HAP-1 (cell line): ENCODE measurements around the gene FMNL2.
"Not testable (repeated sequence)": the region's sequence is repeated elsewhere in the genome, so short reads cannot be mapped to it uniquely, and the experiment has no call there.

Experiments
- DNase-seq, 2 experiments: peaks; one replicate each; pipeline ENCODE4 v3.0.0-alpha.2; 2016 to 2020; ENCODE audit warnings: low spot score in 2 of 2
- H3K27me3 ChIP-seq: fragments of 250-450 bp; sonication (Bioruptor Pico); 2 replicates; pipeline ENCODE4 v1.5.1; 2020; ENCODE audit warnings: low read depth, mild to moderate bottlenecking, moderate library complexity
- H3K36me3 ChIP-seq: fragments of 250-450 bp; sonication (Bioruptor Pico); replicated peaks from 2 replicates; pipeline ENCODE4 v1.5.1; 2020; ENCODE audit warnings: mild to moderate bottlenecking
- H3K4me1 ChIP-seq: fragments of 250-450 bp; sonication (Bioruptor Pico); 2 replicates; pipeline ENCODE4 v1.5.1; 2020; ENCODE audit warnings: mild to moderate bottlenecking
- H3K4me3 ChIP-seq: fragments of 250-450 bp; sonication (Bioruptor Pico); 2 replicates; pipeline ENCODE4 v1.5.1; 2020; ENCODE audit warnings: mild to moderate bottlenecking, moderate library complexity
- H3K9me3 ChIP-seq: fragments of 250-450 bp; sonication (Bioruptor Pico); 2 replicates; pipeline ENCODE4 v1.5.1; 2020; ENCODE audit warnings: mild to moderate bottlenecking, moderate library complexity
- in situ Hi-C: fragments of 300-500 bp; cut with MboI; formaldehyde crosslinking; loops from 3 replicates; pipeline ENCODE4 v1.14.3; 2020; ENCODE audit warnings: low sequenced_read_pairs, inconsistent platforms, mixed read lengths

Gene FMNL2

DNA sequence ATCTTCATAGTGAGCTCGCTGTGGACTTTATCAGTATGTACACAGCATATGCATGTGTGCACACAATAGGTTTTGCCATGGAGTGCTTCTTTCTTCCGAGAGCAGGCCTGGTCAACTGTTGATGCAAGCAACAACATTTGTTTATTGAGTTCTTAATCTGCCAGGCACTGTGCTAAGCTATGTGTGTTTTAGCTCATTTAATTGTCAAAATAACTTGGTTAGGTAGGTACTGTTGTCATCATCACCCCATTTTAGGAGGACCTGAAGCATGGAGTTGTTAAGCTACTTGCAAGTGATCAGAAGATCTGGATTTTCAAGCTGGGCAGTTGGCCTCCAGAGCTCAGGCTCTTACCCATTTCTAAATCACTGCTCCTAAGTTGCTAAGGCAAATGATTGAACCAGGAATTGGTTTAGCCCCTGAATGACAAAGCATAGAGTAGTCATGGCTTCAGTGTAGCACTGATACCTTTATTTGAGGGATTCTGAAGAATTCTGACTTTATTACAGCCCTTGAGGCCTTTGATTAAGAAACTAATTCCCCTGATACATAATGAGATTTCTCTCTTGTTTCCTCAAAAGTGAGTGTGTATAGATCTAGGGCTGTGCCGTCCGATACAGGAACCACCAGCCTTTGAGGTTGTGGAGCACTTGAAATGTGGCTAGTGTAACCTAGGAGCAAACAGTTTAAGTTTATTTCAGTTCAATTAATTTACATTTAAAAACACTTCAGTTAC, 132.9 kb downstream of the FMNL2 start:
- Histone ChIP-seq H3K9me3 (no peaks in the 10 kb centered on the region), H3K4me1 (peaks cover 13% of the 10 kb centered on the region), H3K36me3 (no peaks in the 10 kb centered on the region), H3K4me3 (no peak overlapping the region), H3K27me3 (peaks cover 3% of the 10 kb centered on the region; the same call in 1 of the 2 replicates)
- in situ Hi-C loops: no loop called here
- DNase-seq: no peak

DNA sequence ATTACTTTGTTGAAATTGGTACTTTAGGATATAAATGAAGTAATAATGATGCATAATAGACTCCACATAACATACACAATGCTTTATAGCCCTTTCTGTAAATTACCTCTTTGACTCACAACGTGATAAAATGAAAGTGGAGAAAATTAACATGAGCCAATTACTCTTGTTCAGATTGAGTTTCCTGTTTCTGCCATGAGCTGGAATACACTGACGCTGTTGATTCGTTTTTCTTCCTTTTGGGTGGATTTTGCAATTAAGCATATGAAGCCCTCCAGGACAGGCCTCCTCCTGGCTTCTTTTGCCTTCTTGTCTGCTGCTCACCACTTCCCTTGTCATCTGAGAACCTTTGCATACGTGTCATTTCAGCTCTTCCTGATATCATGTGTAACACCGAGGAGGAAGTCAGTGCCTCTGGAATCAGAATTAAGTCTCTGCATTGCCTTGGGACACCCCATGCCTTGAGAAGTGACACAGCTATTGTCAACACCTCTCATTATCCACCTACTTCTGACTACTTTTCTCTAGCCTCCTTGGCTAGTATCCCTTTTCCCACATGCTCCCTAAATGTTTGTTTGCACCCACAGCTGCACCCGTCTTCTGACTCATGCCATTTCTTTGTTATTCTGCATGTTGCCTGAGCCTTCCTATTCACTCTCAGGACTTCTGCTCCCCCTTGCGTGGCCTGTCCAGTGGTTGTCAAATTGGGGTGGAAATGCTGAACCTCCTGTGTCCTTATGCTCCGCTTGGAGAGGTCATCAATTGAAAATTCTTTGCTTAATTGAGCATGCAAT, 134.1 kb downstream of the FMNL2 start:
- peaks cover 13% of the 10 kb centered on the region for H3K4me1 ChIP-seq
- peaks cover 3% of the 10 kb centered on the region; the same call in 1 of the 2 replicates for H3K27me3 ChIP-seq
- in situ Hi-C loops: no loop called here
- H3K4me3 ChIP-seq: no peak overlapping the region
- no peaks in the 10 kb centered on the region for H3K36me3 ChIP-seq
- DNase-seq: peak; percentile 9 to 56
- no peaks in the 10 kb centered on the region for H3K9me3 ChIP-seq

DNA sequence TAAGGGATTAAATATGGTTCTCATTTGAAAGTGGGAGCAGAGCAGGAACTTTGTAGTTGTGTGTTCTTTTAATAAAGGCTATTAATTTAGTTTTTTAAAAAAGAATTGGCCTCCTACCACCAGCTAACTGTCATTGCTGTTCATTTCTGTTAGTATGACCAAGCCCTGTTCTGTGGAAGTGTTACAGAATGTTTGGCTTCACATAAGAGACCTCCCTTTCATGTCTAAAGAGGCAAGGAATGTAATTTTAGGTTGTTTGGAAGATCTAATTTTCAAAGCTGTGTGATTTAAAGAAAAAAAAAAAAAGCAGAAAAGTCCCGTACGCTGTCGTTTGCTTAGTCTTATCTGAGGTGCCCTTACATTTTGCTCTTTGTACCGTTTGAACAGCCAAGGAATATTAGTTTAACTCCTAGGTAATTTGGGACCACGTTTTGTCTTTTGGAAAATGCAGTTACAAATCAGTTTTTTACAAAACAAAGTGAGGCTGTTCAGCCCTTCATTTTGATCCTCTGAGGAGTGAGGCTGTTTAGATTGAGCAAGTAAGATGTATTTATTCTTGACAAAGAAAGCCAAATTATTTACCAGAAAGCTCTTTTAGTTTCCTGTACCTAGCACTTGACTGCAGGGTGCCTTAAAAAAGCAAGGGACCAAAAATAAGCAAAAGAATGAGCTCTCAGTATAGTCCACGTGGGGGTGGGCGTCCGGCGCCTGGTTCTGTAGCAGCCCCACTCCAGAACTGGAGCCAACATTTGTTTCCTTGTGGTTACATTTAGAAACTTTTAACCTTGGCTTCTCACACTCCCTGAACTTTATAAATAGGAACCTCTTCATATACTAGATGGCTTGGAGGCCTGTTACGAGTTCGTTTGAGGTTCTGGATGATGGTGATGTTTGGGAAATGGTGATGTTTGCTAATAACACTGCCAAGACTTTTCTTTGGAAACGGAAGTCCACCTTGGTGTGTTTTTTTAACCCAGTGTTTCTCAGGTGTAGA, 136.2 kb downstream of the FMNL2 start:
- no peak for DNase-seq
- Histone ChIP-seq H3K9me3 (no peaks in the 10 kb centered on the region), H3K4me1 (peaks cover 13% of the 10 kb centered on the region), H3K36me3 (no peaks in the 10 kb centered on the region), H3K27me3 (peaks cover 5% of the 10 kb centered on the region; the same call in 1 of the 2 replicates), H3K4me3 (no peak overlapping the region)
- in situ Hi-C loops: no loop called here

DNA sequence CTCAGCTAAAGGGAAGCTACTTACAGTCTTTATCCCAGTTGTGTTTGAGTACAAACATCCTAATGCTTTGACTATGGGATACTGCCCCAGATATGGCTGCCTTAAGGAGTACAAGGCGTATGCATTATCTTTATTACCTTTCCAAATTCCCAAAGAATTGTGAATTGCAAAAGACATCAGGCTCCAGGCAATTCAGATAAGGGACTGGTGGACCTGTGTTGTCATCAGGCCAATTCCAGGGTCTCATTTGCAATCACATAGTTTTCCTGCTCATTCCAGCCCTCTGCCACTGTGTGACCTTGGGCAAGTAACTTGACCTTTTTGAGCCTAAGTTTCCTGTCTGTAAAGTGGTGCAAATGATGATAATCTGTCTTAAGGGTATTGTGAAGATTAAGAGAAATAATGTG, 137.5 kb downstream of the FMNL2 start:
- Histone ChIP-seq H3K9me3 (no peaks in the 10 kb centered on the region), H3K4me3 (no peak overlapping the region), H3K27me3 (0 out of 2 replicates have a peak, but pooled peaks cover 2% of the 10 kb centered on the region), H3K36me3 (no peaks in the 10 kb centered on the region), H3K4me1 (peaks cover 13% of the 10 kb centered on the region)
- in situ Hi-C loops: no loop called here
- DNase-seq: no peak

DNA sequence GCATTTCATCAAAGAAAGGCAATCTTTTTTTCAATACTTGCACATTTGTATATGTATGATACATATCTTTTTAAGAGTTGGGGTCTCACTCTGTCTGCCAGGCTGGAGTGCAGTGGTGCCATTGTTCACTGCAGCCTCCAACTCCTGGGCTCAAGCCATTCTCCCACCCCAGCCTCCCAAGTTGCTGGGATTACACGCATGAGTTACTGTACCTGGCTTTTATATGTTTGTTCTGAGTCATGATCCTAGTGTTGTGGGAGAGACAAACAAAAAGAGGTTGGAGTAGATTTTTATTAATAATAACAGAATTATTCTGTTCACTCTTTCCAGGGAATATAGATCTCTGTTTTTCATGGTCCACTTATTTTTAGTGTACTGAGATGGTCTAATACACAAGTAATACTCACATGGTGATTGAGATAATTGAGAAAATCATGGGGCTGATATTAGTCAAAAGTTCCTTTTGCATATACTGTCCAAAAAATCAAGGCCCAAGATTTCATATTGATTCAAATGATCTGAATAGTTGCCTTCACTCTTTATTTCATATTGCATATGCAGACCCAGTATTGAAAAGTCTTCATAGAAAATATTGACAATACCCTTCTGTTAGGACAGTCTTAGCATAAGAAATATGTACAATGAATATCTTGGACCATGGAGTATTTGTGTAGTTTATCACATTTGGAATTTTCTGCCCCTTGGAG, 138.3 kb downstream of the FMNL2 start:
- in situ Hi-C loops: no loop called here
- Histone ChIP-seq H3K4me1 (peaks cover 13% of the 10 kb centered on the region), H3K36me3 (no peaks in the 10 kb centered on the region), H3K4me3 (no peak overlapping the region), H3K9me3 (no peaks in the 10 kb centered on the region), H3K27me3 (0 out of 2 replicates have a peak, but pooled peaks cover 2% of the 10 kb centered on the region)
- DNase-seq: no peak

DNA sequence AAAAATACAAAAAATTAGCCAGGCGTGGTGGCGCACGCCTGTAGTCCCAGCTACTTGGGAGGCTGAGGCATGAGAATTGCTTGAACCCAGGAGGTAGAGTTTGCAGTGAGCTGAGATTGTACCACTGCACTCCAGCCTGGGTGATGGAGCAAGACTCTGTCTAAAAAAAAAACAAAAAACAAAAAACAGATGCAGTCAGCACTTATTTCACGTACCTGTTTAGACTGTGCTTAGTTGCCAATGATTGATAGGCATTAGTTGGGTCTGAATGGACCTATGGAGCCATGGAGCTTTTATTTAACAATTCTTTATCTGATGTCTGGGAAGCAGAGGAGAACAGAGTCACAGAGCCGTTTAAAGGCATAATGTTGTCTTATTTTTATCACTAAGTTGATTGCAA, 139.5 kb downstream of the FMNL2 start:
- H3K27me3 ChIP-seq, H3K9me3 ChIP-seq, H3K36me3 ChIP-seq, H3K4me1 ChIP-seq, DNase-seq, H3K4me3 ChIP-seq, in situ Hi-C loops: not testable (repeated sequence)

DNA sequence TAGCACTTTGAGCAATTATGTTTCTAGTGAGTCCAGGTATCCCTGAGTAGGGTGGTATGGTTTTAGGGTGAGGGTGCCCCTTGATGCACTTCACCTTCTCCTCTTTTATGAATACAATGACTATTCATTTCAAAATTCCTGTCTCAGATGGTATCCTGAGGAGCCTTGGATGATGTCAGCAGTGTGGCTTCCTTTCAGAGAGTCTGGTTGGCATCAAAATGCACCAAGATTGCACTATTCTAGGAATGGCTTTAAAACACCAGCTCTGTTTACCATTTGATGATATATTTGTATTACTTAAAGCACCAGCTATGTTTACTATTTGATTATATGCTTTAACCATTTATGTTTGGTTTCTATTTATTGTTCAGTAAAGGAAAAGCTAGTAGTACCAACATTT, 141.0 kb downstream of the FMNL2 start:
- peaks cover 6% of the 10 kb centered on the region; the same call in 1 of the 2 replicates for H3K4me1 ChIP-seq

DNA sequence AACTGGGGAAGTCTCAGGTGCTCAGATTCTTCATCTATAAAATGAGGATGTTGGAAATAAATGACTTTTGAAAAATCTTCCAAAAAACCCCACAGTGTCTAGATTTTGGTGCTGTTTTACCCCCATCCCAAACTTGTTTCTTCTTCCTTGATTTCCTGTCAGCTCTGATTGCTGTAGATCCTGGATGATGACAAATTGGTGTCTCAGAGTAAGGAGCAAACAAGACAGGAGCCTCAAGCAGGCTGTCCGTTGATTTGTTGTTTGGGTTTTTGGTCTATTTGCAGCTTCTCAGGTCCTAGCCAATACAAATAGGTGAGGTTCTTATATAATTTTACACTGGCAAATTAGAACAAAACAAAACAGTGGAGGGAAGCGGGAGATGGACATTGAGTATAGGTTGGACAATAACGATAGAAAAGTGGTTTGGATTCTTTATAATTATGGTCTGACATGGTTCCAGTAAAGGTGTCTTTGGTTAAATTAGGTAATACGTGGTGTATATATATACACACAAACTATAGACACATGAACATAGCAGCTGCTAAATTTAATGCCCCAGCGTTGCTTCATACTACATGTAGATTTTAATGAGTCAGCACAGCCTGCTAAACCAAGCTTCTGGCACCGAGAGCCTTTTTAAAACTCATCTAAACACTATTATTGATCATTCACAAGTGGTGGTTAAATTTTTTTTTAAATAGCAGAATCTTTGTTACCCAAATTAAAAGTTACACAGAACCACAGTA, 142.5 kb downstream of the FMNL2 start:
- Histone ChIP-seq H3K4me3 (no peak overlapping the region), H3K27me3 (peaks cover 6% of the 10 kb centered on the region; the same call in 1 of the 2 replicates), H3K4me1 (peaks cover 7% of the 10 kb centered on the region; the same call in 1 of the 2 replicates), H3K36me3 (no peaks in the 10 kb centered on the region), H3K9me3 (no peaks in the 10 kb centered on the region)
- DNase-seq: no peak
- in situ Hi-C loops: no loop called here

More for the DNA sequence above, 141.0 kb downstream of the FMNL2 start:
- in situ Hi-C loops: no loop called here
- Histone ChIP-seq H3K27me3 (0 out of 2 replicates have a peak, but pooled peaks cover 2% of the 10 kb centered on the region), H3K9me3 (no peaks in the 10 kb centered on the region), H3K4me3 (no peak overlapping the region), H3K36me3 (no peaks in the 10 kb centered on the region)
- DNase-seq: no peak

DNA sequence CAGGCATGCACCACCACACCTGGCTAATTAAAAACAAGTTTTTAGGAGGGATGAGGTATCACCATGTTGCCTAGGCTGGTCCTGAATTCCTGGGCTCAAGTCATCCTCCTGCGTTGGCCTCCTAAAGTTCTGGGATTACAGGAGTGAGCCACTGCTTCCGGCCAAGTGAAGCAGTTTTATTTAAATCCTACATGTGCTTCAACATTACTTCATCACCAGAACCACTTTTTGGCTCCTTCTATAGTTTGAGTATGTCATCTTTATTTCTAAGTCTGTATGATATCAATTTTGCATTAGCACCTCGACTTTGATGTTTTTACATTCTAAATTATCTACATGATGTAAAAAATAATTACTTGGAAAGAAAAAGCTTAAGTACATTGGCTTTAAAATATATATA, 144.3 kb downstream of the FMNL2 start:
- H3K4me1 ChIP-seq: peaks cover 8% of the 10 kb centered on the region; the same call in 1 of the 2 replicates
- no peak overlapping the region for H3K4me3 ChIP-seq
- peaks cover 10% of the 10 kb centered on the region; the same call in 1 of the 2 replicates for H3K27me3 ChIP-seq
- no peaks in the 10 kb centered on the region for H3K36me3 ChIP-seq
- DNase-seq: no peak
- H3K9me3 ChIP-seq: no peaks in the 10 kb centered on the region
- in situ Hi-C loops: no loop called here

DNA sequence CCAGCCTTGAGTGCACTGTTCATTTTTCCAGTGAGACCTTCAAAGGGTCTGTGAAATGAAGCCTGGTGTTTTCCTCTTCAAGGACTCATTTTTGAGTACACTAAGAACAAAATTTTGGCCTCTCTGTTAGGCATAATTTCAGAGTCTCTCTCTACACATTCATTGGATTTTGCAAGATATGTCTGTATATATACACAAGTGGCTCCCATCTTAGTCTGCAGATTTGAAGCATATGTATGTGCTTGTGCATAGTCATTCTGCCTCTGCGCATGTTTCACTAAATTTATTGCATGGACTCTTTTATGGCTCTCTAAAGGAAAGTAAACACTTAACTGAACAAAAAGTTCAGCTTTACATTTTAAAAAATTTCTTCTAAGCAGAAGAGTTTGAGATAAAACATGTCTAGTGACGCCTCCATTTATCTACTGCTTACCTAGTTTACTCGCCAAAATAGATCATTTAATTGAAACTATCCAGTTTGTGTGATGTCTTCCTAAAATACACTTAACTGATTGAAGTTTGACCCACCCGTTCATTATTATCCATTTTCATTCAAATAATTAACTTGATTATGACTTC, 145.9 kb downstream of the FMNL2 start:
- Histone ChIP-seq H3K27me3 (peaks cover 8% of the 10 kb centered on the region; the same call in 1 of the 2 replicates), H3K4me3 (no peak overlapping the region), H3K4me1 (peaks cover 14% of the 10 kb centered on the region), H3K9me3 (no peaks in the 10 kb centered on the region), H3K36me3 (no peaks in the 10 kb centered on the region)
- in situ Hi-C loops: no loop called here
- no peak for DNase-seq

DNA sequence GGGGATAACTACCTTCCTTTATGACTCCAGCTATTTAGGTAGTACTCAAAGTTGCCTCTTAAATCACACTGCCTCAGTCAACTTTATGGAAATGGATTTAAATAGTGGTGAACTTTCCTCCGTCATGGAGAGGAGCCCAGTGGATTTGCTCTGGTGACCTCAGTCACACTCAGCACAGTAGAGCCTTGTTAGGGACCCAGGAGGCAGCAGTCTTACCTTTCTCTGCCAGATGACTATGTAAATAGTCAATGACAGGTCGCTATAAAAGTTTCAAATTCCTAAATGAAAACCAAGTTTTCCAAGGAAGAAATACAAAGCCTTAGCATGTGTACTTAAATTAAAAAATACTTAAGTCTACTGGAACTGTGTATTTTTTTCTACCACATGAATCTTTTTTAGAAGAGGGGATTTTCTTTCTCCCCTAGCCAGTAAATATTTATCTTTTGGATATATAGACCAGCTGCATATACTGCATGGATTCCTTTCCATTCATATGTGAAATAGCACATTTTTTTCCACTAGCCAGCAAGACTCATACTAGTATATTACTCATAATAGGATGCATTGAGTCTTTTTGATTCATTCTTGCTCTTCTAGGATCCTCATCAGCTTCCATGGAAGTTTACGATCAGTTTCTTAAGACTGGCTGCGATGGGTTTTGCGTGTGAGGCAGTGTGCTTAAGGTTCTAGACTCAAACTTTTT, 147.1 kb downstream of the FMNL2 start:
- DNase-seq: no peak
- Histone ChIP-seq H3K4me1 (peaks cover 21% of the 10 kb centered on the region), H3K9me3 (no peaks in the 10 kb centered on the region), H3K36me3 (no peaks in the 10 kb centered on the region), H3K4me3 (no peak overlapping the region), H3K27me3 (peaks cover 8% of the 10 kb centered on the region; the same call in 1 of the 2 replicates)
- in situ Hi-C loops: no loop called here
